K562 (cell line): Measurements from ENCODE around the gene CCDC183. TPM values are rescaled to one million over a fixed set of nuclear protein-coding genes. Genes with fewer than 3 reads are reported as not detected.

ENCODE experiments used
- ERF ChIP-seq: fragments of 450-650 bp; formaldehyde crosslinking; IDR thresholded peaks from 2 replicates; pipeline ENCODE4 v1.4.0; 2020; ENCODE audit warnings: mild to moderate bottlenecking, mixed read lengths
- HMGN3 ChIP-seq: IDR thresholded peaks from 2 replicates; pipeline ENCODE4 v1.6.1; 2011; ENCODE audit warnings: borderline replicate concordance, low read depth, mild to moderate bottlenecking, mixed read lengths, low read length; ENCODE audit not compliant: insufficient read length; ENCODE audit errors: extremely low read depth
- KLF13 ChIP-seq: fragments of 450-650 bp; IDR thresholded peaks from 2 replicates; pipeline ENCODE4 v1.6.1; 2016; ENCODE audit warnings: missing genetic modification characterization, low read depth, mild to moderate bottlenecking, missing compliant biosample characterization, moderate library complexity, borderline replicate concordance
- PCBP1 ChIP-seq: fragments of 200-400 bp; formaldehyde crosslinking; IDR thresholded peaks from 2 replicates; pipeline ENCODE4 v1.6.1; 2018; ENCODE audit warnings: mild to moderate bottlenecking, low read depth, low read length; ENCODE audit not compliant: poor library complexity, severe bottlenecking
- PCBP2 ChIP-seq: fragments of 200-400 bp; formaldehyde crosslinking; IDR thresholded peaks from 2 replicates; pipeline ENCODE4 v1.6.1; 2018; ENCODE audit warnings: low read length, low read depth, mild to moderate bottlenecking, moderate library complexity; ENCODE audit not compliant: poor library complexity, severe bottlenecking
- XRCC5 ChIP-seq: fragments of 200-400 bp; formaldehyde crosslinking; IDR thresholded peaks from 2 replicates; pipeline ENCODE4 v1.6.1; 2017; ENCODE audit warnings: low read depth, mild to moderate bottlenecking, low read length
- polyA plus RNA-seq, 8 experiments: library from polyadenylated mRNA; depleted of rRNA in 4 of 8; stranded (reverse) in 5 of 8; unstranded in 3 of 8; fragments of >200 nt; fragmentation: Nextera tagmentation in 2 of 8; fragmentation: Illumina TruSeq in 1 of 8; extraction: Ambion mirVana in 2 of 8; extraction: Trizol in 1 of 8; gene quantifications; 2 replicates each; pipeline versions ENCODE4 v1.2.1 to v1.2.3, GENCODE V29; 2011 to 2014; ENCODE audit warnings: inconsistent platforms in 1 of 8, missing spikeins in 1 of 8
- total RNA-seq, 7 experiments: library from RNA; depleted of rRNA in 6 of 7; stranded (reverse); fragments of >200 nt in 6 of 7; fragmentation: Illumina TruSeq in 2 of 7; extraction: Trizol in 2 of 7; gene quantifications; 2 replicates each; pipeline versions ENCODE4 v1.2.1 to v1.2.3, GENCODE V29; 2011 to 2021; ENCODE audit warnings: low replicate concordance in 1 of 7
- TF ChIP-seq, protein P1 (sequence below), 2 experiments: fragments of 450-650 bp in 1 of 2; IDR thresholded peaks; 2 replicates each; pipeline ENCODE4 v1.6.1; 2011 to 2017; ENCODE audit warnings: low read depth in 2 of 2, antibody characterized with exemption in 1 of 2, borderline replicate concordance in 1 of 2, low read length in 1 of 2, mild to moderate bottlenecking in 1 of 2, mixed read lengths in 1 of 2; ENCODE audit not compliant: control insufficient read depth in 1 of 2
- TF ChIP-seq, protein P2 (sequence below): fragments of 450-650 bp; IDR thresholded peaks from 2 replicates; pipeline ENCODE4 v1.6.1; 2016; ENCODE audit warnings: borderline replicate concordance
- TF ChIP-seq, protein P3 (sequence below): fragments of 450-650 bp; IDR thresholded peaks from 2 replicates; pipeline ENCODE4 v1.6.1; 2018; ENCODE audit not compliant: partially characterized antibody

Gene CCDC183
- total and polyA plus RNA-seq, 9 of the 15 experiments (the other 6 are each of a cell fraction or from before 2014, with no cell fraction given), result 0.21 to 0.60 (median 0.29) TPM; not detected in 4

DNA sequence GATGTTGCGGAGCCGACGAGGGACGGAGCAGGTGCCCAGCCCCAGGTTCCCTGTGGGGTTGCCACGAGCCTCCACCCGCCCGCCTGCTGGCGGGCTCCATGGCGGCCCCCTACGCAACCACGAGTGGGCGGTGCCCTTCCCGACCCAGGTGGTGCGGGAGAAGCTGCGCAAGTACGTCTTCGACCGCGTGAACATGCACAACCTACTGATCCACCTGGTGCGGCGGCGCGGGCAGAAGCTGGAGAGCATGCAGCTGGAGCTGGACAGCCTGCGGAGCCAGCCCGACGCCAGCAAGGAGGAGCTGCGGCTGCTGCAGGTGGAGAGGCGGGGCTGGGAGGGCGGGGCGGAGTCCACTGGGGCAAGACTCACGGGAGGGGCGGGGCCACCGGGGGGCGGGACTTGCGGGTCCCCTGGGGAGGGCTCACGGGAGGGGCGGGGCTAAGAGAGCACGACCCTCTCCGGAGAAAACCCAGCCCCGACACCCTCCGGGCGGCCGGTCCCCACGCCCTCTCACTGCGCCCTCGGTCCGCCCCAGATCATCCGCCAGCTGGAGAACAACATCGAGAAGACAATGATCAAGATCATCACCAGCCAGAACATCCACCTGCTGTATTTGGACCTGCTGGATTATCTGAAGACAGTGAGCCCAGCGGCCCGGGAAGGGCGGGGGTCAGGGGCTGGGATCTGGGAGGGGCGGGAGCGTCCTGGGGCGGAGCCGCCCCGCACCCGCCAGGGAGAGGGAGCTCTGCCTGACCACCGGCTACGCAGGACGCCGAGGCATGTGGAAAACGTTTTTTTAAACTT, 3.9 kb downstream of the CCDC183 start (continued):
- TF ChIP-seq, protein P1, sequence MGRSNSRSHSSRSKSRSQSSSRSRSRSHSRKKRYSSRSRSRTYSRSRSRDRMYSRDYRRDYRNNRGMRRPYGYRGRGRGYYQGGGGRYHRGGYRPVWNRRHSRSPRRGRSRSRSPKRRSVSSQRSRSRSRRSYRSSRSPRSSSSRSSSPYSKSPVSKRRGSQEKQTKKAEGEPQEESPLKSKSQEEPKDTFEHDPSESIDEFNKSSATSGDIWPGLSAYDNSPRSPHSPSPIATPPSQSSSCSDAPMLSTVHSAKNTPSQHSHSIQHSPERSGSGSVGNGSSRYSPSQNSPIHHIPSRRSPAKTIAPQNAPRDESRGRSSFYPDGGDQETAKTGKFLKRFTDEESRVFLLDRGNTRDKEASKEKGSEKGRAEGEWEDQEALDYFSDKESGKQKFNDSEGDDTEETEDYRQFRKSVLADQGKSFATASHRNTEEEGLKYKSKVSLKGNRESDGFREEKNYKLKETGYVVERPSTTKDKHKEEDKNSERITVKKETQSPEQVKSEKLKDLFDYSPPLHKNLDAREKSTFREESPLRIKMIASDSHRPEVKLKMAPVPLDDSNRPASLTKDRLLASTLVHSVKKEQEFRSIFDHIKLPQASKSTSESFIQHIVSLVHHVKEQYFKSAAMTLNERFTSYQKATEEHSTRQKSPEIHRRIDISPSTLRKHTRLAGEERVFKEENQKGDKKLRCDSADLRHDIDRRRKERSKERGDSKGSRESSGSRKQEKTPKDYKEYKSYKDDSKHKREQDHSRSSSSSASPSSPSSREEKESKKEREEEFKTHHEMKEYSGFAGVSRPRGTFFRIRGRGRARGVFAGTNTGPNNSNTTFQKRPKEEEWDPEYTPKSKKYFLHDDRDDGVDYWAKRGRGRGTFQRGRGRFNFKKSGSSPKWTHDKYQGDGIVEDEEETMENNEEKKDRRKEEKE (IDR thresholded peaks at IDR 0.05; ENCODE audit: borderline replicate concordance in 1 of 2, control insufficient read depth in 1 of 2, low read depth in 2 of 2, low read length in 1 of 2), result no peak
- TF ChIP-seq HMGN3 (peak; percentile 77), KLF13 (peak; percentile 66; the same call in 1 of the 2 replicates), PCBP1 (peak; percentile 24), ERF (no peak), PCBP2 (no peak), XRCC5 (0 out of 2 replicates have a peak, but pooled peaks have one; percentile 3)
- TF ChIP-seq, protein P2, sequence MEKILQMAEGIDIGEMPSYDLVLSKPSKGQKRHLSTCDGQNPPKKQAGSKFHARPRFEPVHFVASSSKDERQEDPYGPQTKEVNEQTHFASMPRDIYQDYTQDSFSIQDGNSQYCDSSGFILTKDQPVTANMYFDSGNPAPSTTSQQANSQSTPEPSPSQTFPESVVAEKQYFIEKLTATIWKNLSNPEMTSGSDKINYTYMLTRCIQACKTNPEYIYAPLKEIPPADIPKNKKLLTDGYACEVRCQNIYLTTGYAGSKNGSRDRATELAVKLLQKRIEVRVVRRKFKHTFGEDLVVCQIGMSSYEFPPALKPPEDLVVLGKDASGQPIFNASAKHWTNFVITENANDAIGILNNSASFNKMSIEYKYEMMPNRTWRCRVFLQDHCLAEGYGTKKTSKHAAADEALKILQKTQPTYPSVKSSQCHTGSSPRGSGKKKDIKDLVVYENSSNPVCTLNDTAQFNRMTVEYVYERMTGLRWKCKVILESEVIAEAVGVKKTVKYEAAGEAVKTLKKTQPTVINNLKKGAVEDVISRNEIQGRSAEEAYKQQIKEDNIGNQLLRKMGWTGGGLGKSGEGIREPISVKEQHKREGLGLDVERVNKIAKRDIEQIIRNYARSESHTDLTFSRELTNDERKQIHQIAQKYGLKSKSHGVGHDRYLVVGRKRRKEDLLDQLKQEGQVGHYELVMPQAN, result no peak
- TF ChIP-seq, protein P3, sequence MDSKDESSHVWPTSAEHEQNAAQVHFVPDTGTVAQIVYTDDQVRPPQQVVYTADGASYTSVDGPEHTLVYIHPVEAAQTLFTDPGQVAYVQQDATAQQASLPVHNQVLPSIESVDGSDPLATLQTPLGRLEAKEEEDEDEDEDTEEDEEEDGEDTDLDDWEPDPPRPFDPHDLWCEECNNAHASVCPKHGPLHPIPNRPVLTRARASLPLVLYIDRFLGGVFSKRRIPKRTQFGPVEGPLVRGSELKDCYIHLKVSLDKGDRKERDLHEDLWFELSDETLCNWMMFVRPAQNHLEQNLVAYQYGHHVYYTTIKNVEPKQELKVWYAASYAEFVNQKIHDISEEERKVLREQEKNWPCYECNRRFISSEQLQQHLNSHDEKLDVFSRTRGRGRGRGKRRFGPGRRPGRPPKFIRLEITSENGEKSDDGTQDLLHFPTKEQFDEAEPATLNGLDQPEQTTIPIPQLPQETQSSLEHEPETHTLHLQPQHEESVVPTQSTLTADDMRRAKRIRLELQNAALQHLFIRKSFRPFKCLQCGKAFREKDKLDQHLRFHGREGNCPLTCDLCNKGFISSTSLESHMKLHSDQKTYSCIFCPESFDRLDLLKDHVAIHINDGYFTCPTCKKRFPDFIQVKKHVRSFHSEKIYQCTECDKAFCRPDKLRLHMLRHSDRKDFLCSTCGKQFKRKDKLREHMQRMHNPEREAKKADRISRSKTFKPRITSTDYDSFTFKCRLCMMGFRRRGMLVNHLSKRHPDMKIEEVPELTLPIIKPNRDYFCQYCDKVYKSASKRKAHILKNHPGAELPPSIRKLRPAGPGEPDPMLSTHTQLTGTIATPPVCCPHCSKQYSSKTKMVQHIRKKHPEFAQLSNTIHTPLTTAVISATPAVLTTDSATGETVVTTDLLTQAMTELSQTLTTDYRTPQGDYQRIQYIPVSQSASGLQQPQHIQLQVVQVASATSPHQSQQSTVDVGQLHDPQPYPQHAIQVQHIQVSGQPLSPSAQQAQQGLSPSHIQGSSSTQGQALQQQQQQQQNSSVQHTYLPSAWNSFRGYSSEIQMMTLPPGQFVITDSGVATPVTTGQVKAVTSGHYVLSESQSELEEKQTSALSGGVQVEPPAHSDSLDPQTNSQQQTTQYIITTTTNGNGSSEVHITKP, result peak; percentile 51
